ENCODE results near the gene CACFD1.

The CACFD1 gene

DNA sequence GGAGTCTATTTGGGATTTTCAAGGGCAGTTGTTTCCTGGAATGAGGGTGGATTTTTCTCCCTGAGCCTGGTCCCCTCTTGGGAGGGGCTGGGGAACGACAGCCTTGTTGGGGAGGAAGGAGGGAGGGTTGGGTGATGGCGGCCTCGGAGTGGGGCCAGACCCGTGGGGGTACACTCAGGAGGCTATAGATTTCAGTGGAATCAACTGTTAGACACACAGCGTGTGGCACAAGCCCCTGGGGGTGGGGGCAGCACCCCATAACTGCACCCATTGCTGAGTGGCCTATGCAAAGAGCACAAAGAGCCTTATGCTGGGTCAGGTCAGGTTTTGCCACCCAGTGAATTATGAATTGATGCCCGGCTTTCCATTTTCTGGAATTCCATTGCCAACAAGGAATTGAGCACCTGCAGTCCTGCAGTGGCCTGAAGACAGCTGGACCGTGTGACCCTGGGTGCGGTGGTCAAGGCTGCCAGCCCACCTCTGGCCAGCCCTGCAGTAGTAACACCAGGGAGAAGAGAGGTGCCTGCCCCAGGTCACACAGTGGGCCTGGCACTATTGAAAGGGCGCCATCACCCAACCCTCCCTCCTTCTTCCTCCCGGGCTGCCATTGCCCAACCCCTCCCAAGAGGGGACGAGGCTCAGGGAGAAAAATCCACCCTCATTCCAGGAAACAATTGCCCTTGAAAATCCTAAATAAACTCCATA is 56.6 kb downstream of the CACFD1 start:
- no peaks in the 10 kb centered on the region for H3K27me3 ChIP-seq (ENCODE audit: control insufficient read depth, low read length)
- no peaks in the 10 kb centered on the region for H3K36me3 ChIP-seq (ENCODE audit: control insufficient read depth, low read length)
- H3K27ac ChIP-seq (ENCODE audit: low read depth, low read length) = no peak overlapping the region
- H3F3A ChIP-seq (ENCODE audit: control insufficient read depth, insufficient read depth) = 0 out of 2 replicates have a peak, but pooled peaks cover 5% of the 10 kb centered on the region
- no peaks in the 10 kb centered on the region for H3K4me1 ChIP-seq (ENCODE audit: control insufficient read depth, low read length)
- no peaks in the 10 kb centered on the region for H3K9me2 ChIP-seq (replicated peaks; ENCODE audit: control insufficient read depth, low read length)
- no peak overlapping the region for H3K4me3 ChIP-seq (ENCODE audit: low read length)
- no peak overlapping the region for H3K4me2 ChIP-seq (ENCODE audit: low read length)
- TF ChIP-seq EZH2phosphoT487 (IDR thresholded peaks at IDR 0.05; ENCODE audit: borderline replicate concordance, low read length) = no peak
- TF ChIP-seq, protein P1, sequence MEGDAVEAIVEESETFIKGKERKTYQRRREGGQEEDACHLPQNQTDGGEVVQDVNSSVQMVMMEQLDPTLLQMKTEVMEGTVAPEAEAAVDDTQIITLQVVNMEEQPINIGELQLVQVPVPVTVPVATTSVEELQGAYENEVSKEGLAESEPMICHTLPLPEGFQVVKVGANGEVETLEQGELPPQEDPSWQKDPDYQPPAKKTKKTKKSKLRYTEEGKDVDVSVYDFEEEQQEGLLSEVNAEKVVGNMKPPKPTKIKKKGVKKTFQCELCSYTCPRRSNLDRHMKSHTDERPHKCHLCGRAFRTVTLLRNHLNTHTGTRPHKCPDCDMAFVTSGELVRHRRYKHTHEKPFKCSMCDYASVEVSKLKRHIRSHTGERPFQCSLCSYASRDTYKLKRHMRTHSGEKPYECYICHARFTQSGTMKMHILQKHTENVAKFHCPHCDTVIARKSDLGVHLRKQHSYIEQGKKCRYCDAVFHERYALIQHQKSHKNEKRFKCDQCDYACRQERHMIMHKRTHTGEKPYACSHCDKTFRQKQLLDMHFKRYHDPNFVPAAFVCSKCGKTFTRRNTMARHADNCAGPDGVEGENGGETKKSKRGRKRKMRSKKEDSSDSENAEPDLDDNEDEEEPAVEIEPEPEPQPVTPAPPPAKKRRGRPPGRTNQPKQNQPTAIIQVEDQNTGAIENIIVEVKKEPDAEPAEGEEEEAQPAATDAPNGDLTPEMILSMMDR (IDR thresholded peaks at IDR 0.05; ENCODE audit: low read depth, low read length, poor library complexity, severe bottlenecking) = no peak
- H4K20me1 ChIP-seq (ENCODE audit: control insufficient read depth, insufficient read depth, low read depth, low read length) = no peaks in the 10 kb centered on the region
- H3K9me3 ChIP-seq (ENCODE audit: control insufficient read depth, insufficient read depth, low read length) = peaks cover 12% of the 10 kb centered on the region; the same call in 1 of the 2 replicates
- no peaks in the 10 kb centered on the region for H3K79me2 ChIP-seq (ENCODE audit: control insufficient read depth, low read length)

DNA sequence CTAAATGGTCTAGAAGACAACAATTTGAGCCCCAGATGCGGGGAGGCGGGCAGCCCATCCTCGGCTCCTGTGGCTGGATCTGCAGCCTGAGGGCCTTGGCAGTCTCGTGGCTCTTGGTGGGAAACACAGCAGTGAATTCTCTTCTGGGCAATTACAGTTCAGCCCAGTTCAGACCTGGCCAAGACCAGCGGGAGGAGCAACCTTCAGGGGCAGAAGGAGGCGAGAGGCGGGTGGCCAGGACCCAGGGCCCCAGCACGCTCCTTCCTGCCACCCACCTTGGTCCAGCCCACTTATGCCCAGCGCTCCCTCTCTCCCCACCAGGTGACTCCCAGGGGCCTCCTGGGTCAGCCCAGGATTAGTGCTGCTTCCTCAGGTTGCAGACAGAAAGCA is 57.2 kb downstream of the CACFD1 start:
- no peaks in the 10 kb centered on the region for H3K4me1 ChIP-seq (ENCODE audit: control insufficient read depth, low read length)
- H4K20me1 ChIP-seq (ENCODE audit: control insufficient read depth, insufficient read depth, low read depth, low read length) = no peaks in the 10 kb centered on the region
- H3K4me2 ChIP-seq (ENCODE audit: low read length) = no peak overlapping the region
- no peak for TF ChIP-seq EZH2phosphoT487 (IDR thresholded peaks at IDR 0.05; ENCODE audit: borderline replicate concordance, low read length)
- TF ChIP-seq, protein P1 (IDR thresholded peaks at IDR 0.05; ENCODE audit: low read depth, low read length, poor library complexity, severe bottlenecking) = no peak
- no peaks in the 10 kb centered on the region for H3K36me3 ChIP-seq (ENCODE audit: control insufficient read depth, low read length)
- H3F3A ChIP-seq (ENCODE audit: control insufficient read depth, insufficient read depth) = 0 out of 2 replicates have a peak, but pooled peaks cover 2% of the 10 kb centered on the region
- H3K4me3 ChIP-seq (ENCODE audit: low read length) = no peak overlapping the region
- H3K9me3 ChIP-seq (ENCODE audit: control insufficient read depth, insufficient read depth, low read length) = peaks cover 6% of the 10 kb centered on the region; the same call in 1 of the 2 replicates
- H3K79me2 ChIP-seq (ENCODE audit: control insufficient read depth, low read length) = no peaks in the 10 kb centered on the region
- no peaks in the 10 kb centered on the region for H3K9me2 ChIP-seq (replicated peaks; ENCODE audit: control insufficient read depth, low read length)
- H3K27ac ChIP-seq (ENCODE audit: low read depth, low read length) = no peak overlapping the region
- H3K27me3 ChIP-seq (ENCODE audit: control insufficient read depth, low read length) = no peaks in the 10 kb centered on the region

DNA sequence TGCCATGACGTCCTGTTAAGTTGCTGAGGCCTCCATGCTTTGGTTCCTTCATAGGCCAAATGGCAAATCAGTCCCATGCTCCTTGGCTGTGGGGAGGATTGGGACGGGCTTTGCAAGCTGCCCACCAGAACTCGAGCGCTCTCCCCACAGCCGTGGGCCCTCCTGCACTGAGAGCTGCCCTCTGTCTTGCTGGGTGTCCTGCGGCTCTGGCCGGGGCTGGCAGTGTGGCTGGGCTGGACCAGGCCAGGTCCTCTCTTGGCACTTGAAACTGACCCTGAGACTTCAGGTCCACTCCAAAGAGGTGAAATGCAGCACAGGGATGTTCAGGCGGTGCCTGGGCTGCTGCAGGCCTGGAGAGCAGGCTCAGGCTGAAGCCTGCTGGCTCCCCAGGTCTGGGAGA is 57.9 kb downstream of the CACFD1 start:
- H3K79me2 ChIP-seq (ENCODE audit: control insufficient read depth, low read length) = no peaks in the 10 kb centered on the region
- H3K9me2 ChIP-seq (replicated peaks; ENCODE audit: control insufficient read depth, low read length) = no peaks in the 10 kb centered on the region
- no peak overlapping the region for H3K4me2 ChIP-seq (ENCODE audit: low read length)
- H4K20me1 ChIP-seq (ENCODE audit: control insufficient read depth, insufficient read depth, low read depth, low read length) = no peaks in the 10 kb centered on the region
- no peak for TF ChIP-seq EZH2phosphoT487 (IDR thresholded peaks at IDR 0.05; ENCODE audit: borderline replicate concordance, low read length)
- TF ChIP-seq, protein P1 (IDR thresholded peaks at IDR 0.05; ENCODE audit: low read depth, low read length, poor library complexity, severe bottlenecking) = no peak
- H3K4me3 ChIP-seq (ENCODE audit: low read length) = no peak overlapping the region
- H3K4me1 ChIP-seq (ENCODE audit: control insufficient read depth, low read length) = no peaks in the 10 kb centered on the region
- no peaks in the 10 kb centered on the region for H3F3A ChIP-seq (ENCODE audit: control insufficient read depth, insufficient read depth)
- H3K27me3 ChIP-seq (ENCODE audit: control insufficient read depth, low read length) = no peaks in the 10 kb centered on the region
- no peaks in the 10 kb centered on the region for H3K9me3 ChIP-seq (ENCODE audit: control insufficient read depth, insufficient read depth, low read length)
- no peak overlapping the region for H3K27ac ChIP-seq (ENCODE audit: low read depth, low read length)
- no peaks in the 10 kb centered on the region for H3K36me3 ChIP-seq (ENCODE audit: control insufficient read depth, low read length)

All from DOHH2 (cell line).